Measurements from ENCODE around the gene GABRA4.

Gene GABRA4

DNA sequence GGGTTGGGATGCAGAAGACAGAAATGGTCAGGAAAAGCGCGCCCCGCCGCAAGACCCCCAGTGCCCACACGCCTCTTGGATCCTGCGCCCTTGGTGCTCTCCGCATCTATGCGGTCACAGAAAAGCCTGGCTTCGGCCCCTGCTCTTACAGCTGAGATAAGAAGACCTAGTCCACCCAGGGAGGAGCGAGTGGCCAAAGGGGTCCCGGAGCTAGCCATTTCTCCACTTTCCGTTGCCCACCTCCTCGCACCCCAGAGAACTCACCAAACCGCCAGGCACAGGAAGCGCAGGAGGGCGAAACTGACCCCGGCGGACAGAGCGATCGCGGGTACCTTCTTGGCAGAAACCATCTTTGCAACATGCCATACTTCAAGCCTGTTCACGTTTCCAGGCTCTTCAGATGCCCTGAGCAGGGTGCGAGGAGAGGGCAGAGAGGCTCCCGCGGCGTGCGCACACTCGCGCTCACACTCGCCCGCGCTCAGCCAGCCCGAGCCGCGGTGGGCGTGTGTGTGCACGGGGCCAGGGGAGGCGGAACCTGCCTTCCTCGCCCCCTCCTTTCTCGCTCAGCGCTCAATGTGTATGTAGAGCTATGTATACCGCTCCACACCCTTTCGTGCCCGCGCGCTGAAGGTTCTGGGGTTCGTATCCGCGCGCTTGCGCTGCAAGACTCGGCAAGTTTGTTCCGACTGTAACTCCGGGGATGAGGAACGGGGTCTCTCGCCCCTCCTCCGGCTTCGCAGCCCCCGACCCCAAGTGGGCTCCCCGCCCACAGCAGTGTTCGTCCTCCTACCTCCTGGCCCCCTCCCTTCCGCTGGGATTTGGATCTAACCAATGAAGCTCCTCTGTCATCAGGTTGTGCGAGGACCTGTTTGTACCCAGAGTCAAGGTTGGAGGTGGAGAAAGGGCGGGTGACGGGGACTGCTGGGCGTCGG, at the start of gene GABRA4:
Gene GABRA4 (minus strand): TSS at position 507 of the 932 bp plus-strand sequence. CDS start 157 bp downstream, at position 350.
- no peak for DNase-seq (ENCODE audit: low read depth)

GRCh38 chr4:47040828-47041227, 47.4 kb upstream of the GABRA4 start:
- DNase-seq (ENCODE audit: low read depth), result no peak

DNA sequence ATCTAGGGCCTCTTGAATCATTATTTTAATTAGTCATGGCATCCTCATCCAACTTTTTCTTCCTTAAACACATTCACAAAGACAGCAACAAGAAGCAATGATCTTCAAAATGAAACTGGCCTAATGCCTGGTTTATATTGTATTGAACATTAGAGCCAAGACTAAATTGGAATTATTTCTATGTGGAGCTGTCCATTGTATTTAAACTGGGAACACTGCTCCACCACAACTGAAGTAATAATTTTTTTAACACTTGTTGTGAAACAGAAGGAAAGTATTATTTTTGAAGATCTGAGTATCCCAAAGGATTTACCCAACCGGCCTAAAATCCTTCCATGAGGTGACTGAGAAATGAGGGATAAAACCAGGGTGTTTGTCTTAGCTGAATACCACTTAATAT, 44.9 kb upstream of the GABRA4 start:
- DNase-seq (ENCODE audit: low read depth), result no peak

GRCh38 chr4:47032405-47033106, 39.2 kb upstream of the GABRA4 start:
- DNase-seq (ENCODE audit: low read depth), result peak; percentile 16

DNA sequence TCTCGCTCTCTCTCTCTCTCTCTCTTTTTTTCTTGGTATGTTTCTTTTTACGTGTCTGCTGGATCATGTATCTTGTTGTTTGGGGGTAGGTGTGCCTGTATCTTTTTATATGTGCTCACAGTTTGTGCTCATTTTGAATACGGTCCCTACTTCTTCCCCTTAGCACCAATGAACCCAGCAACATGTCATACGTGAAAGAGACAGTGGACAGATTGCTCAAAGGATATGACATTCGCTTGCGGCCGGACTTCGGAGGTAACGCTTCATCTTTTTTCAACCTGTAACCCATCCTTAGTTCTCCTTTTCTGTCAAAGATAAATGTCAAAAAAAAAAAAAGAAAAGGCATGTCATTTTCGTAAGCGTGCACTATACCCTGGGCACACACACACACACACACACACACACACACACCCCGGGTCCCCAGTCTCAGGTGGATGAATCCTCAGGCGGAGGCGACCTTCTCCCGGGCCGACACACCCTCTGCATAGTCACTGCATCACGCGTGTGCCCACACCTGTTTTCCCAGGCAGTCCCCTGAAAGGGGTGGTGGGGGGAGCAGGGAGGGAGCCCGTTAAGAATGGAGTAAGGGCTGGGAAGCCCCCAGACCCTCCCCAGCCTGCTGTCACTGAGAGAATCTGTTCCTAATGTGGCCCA, 38.5 kb upstream of the GABRA4 start:
- DNase-seq (ENCODE audit: low read depth), result no peak

- peak; percentile 7 for DNase-seq (ENCODE audit: low read depth)
These were observed 37.8 kb upstream of the GABRA4 start, which contains the start of gene GABRB1 for GRCh38 chr4:47031011-47031678. Gene GABRB1 (plus strand): TSS chr4:47031567.

- no peak for DNase-seq (ENCODE audit: low read depth)
These were observed 24.1 kb upstream of the GABRA4 start for GRCh38 chr4:47017494-47017893.

- DNase-seq (ENCODE audit: low read depth), result no peak
These were observed 23.7 kb upstream of the GABRA4 start for GRCh38 chr4:47017081-47017480.

DNA sequence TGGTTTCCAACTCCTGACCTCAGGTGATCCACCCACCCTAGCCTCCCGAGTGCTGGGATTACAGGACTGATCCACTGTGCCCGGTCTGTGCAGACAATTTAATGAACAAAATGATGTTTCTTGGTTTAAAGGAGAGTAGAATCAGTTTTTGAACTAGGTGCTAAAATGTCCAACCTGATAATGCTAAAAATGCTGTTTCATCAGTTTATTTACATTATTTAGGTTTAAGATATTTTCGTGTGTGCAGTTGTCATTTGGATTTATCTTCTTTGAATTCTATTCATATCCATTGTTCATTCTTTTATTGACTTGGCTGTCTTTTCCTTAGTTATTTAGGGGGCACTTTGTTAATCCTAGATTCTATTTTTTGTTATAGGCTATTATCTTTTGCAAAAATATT, 20.0 kb upstream of the GABRA4 start:
- no peak for DNase-seq (ENCODE audit: low read depth)

DNA sequence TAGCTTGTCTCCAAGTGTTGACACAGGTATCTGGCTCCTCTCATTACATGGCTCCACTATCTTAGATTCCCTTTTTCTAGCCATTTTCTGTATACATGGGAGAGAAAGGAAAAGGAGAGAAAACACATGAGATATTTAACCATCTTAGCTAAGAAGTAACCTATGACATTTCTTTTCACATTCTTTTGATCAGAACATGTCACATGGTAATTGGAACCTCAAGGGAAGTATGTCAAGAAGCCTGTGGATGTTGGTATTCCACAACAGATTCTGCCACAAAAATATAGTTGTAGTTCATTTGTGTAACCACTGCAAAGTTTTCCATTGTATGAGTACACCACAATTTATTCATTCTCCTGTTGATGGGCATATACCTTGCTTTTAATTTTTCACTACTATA, 19.3 kb upstream of the GABRA4 start:
- DNase-seq (ENCODE audit: low read depth), result no peak

GRCh38 chr4:47010912-47011446, 17.6 kb upstream of the GABRA4 start:
- DNase-seq (ENCODE audit: low read depth), result no peak

- no peak for DNase-seq (ENCODE audit: low read depth)
These were observed 17.0 kb upstream of the GABRA4 start for GRCh38 chr4:47010347-47010911.

- peak; percentile 4 for DNase-seq (ENCODE audit: low read depth)
These were observed 9.2 kb upstream of the GABRA4 start for GRCh38 chr4:47002580-47002979.

GRCh38 chr4:47000406-47000805, 7.0 kb upstream of the GABRA4 start:
- no peak for DNase-seq (ENCODE audit: low read depth)

DNA sequence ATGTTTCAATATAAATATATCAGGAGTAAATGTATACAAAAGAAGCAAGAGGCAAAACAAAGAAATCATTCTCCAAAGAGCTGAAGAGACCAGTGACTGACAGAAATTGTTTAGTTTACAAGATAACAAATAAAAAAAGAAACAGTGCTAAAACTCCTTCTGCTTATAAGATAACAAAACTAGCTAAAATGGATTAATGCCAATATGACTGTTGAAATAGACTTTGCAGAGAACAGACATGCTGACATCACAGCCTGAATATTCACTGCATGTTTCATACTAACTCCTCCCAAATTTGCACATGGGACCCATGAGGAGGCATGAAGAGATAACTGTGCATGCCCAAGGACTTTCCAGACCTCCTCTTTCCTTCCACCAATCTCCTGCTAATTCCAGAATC, 6.2 kb upstream of the GABRA4 start:
- no peak for DNase-seq (ENCODE audit: low read depth)

DNA sequence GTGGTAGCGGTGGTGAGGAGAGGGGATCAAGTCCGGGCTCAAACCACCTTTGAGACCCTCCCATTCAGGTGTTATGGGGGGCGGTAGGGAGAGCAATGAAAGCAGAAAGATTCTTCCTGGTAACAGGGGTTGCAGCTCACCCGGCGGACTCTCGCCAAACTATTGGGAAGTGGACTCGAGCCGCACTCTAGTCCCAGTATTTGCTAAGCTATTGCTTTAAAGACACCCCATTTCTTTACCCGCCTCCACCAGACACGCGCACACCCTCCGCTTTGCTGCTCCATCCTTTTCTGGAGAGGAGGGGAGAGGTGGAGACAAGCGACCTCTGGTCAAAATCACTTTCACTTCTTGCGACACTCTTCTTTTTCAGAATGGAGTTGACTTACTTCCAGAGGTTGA, 625 bp upstream of the GABRA4 start:
- no peak for DNase-seq (ENCODE audit: low read depth)

DNA sequence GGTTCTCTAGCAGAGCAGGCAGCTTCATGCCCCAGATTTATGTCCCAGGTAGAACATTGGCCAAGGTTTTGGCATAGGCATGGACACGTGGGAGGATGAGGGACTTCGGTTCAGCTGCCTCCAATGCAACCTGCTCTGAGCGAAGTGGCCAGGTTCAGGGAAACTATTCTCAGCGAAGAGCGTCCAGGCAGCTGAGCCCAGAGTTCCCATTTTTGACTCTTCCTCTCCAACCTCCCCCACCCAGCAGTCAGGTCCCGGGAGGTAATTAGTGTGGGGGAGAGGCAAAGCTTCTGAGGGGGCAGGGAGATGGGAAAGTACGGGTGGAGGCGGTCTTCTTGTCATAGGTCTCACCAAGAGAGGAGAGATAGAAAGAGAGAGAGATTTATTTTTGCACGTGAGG, 1.0 kb downstream of the GABRA4 start:
- no peak for DNase-seq (ENCODE audit: low read depth)

DNA sequence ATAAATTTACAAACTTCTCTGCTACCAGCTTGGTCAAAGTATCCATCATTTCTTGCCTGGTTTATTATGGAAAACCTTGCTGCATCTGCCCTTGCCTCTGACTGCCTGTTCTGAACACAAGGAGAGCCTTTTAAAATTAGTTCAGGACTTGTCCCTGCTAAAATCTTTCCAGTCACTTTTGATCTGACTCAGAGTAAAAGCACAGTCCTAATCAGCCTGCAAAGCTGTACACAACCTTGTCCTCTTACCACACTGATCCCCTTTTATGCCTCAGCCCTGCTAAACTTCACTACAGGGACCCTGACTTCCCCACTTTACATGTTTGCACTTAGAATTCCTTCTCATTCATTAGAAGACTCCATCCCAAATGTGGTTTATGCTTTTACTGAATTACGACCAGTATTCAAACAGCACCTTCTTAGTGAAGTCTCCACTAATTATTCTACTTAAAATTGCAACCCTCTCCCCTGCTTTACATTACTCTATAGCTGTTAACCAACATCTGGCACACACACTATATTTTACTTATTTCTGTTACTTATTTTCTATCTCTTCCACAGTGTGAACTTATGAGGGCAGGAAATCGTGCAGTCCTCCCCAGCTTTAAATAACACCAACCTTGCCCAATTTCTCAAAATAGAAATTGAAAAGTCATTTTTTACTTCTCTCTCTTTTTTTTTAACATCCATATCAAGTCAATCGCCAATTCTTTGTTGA, 6.3 kb downstream of the GABRA4 start:
- no peak for DNase-seq (ENCODE audit: low read depth)

DNA sequence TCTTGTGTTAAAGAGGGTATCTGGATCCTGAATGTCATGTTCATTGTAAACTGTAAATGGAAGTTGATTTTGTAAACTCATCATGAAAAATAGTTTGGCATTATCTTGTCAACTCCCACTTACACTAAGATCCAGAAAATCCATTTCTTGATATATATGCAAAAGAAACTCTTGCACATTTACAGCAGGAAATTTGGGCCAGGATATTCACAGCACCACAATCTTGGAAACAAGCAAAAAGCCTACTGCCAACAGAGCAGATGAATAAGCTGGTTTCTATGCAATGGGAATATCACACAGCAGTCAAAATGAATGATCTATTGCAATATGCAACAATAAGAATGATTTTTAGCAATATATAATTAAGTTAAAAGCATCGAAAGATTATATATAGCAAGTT, 8.6 kb downstream of the GABRA4 start:
- DNase-seq (ENCODE audit: low read depth), result no peak

DNA sequence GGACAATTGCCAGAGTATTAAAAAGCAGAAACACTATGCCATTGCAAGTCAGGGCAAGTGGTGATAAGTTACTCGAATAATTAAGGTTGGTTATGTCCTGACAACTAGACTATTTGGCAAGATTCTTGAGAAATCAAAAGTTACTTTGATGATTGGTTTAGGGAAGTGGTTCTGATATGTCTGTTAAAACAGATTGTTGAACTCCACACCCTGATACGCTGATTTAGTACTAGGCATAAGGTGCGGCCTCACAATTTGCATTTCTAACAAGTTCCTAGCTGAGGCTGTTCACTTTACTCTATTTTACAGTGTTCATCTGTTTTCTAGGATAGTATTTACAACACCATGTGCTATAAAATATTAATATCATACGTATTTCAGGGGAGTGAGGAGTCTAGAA, 12.5 kb downstream of the GABRA4 start:
- no peak for DNase-seq (ENCODE audit: low read depth)

- no peak for DNase-seq (ENCODE audit: low read depth)
These were observed 13.7 kb downstream of the GABRA4 start for GRCh38 chr4:46979726-46980125.

Data from fibroblast of gingiva (primary cell).